Neural cell (in vitro differentiated cells): ENCODE data around the gene HS3ST3B1.

Experiments used
- CTCF ChIP-seq: fragments of 450-650 bp; IDR thresholded peaks from 2 replicates; pipeline ENCODE4 v1.5.1; 2014; ENCODE audit warnings: antibody characterized with exemption, mild to moderate bottlenecking, moderate library complexity; ENCODE audit not compliant: poor library complexity, severe bottlenecking
- EP300 ChIP-seq: fragments of 450-650 bp; conservative IDR thresholded peaks from 2 replicates; pipeline ENCODE4 v1.6.1; 2014; ENCODE audit warnings: antibody characterized with exemption, mild to moderate bottlenecking, moderate library complexity; ENCODE audit not compliant: poor library complexity, severe bottlenecking
- EZH2 ChIP-seq: fragments of 200-600, 300-800 bp; shearing (Covaris generic), sonication (generic); IDR thresholded peaks from 2 replicates; pipeline ENCODE4 v1.6.1; 2014; ENCODE audit warnings: antibody characterized with exemption, low read length, borderline replicate concordance, mild to moderate bottlenecking; ENCODE audit not compliant: insufficient read depth, poor library complexity, severe bottlenecking
- POLR2AphosphoS5 ChIP-seq: IDR thresholded peaks from 2 replicates; pipeline ENCODE4 v1.6.1; 2012
- RAD21 ChIP-seq: fragments of 450-650 bp; conservative IDR thresholded peaks from 2 replicates; pipeline ENCODE4 v1.6.1; 2014; ENCODE audit warnings: antibody characterized with exemption, mild to moderate bottlenecking, moderate library complexity
- REST ChIP-seq: IDR thresholded peaks from 2 replicates; pipeline ENCODE4 v1.6.1; 2012; ENCODE audit warnings: borderline replicate concordance
- TAF1 ChIP-seq: IDR thresholded peaks from 2 replicates; pipeline ENCODE4 v1.6.1; 2012; ENCODE audit warnings: low read depth

- TF ChIP-seq EP300 (no peak), CTCF (no peak), EZH2 (no peak), TAF1 (no peak), REST (no peak), RAD21 (no peak), POLR2AphosphoS5 (no peak)
These were observed 80.7 kb downstream of the HS3ST3B1 start for GRCh38 chr17:14381606-14382005.
